Measurements from ENCODE around the gene NWD2.

The NWD2 gene

GRCh38 chr4:37370052-37370451, 125.5 kb downstream of the NWD2 start:
- no CpG with 5 or more reads among the region's 2 CpGs for WGBS (ENCODE audit: insufficient coverage)
- DNase-seq, result no peak
- no peaks in the 10 kb centered on the region for H3K9me3 ChIP-seq (ENCODE audit: control extremely low read depth in 1 of 5, control insufficient read depth in 4 of 5, insufficient read depth in 2 of 5, low read depth in 1 of 5, low read length in 4 of 5)
- POLR2A ChIA-PET, result no interaction called here
- peaks cover 0 to 3% (median 1%) of the 10 kb centered on the region in 4 experiments for H3K4me1 ChIP-seq (ENCODE audit: control extremely low read depth in 1 of 4, control insufficient read depth in 4 of 4, insufficient read depth in 4 of 4, low read length in 3 of 4)
- CTCF ChIA-PET, result no interaction called here
- H3K4me3 ChIP-seq (ENCODE audit: control insufficient read depth in 1 of 7, extremely low read depth in 1 of 7, insufficient read depth in 4 of 7, low read depth in 2 of 7, low read length in 6 of 7), result no peak overlapping the region
- no peaks in the 10 kb centered on the region for H3K27me3 ChIP-seq (replicated peaks in 2 of 5; ENCODE audit: control insufficient read depth in 4 of 5, insufficient read depth in 5 of 5, low read length in 4 of 5)
- H3K27ac ChIP-seq (ENCODE audit: insufficient read depth in 1 of 2, low read depth in 1 of 2, low read length in 2 of 2, poor library complexity in 1 of 2, severe bottlenecking in 2 of 2), result no peak overlapping the region
- H3K36me3 ChIP-seq (ENCODE audit: control insufficient read depth in 4 of 4, insufficient read depth in 4 of 4, low read length in 3 of 4), result no peaks in the 10 kb centered on the region

GRCh38 chr4:37381040-37381668, 136.6 kb downstream of the NWD2 start:
- Histone ChIP-seq H3K27me3 (replicated peaks in 2 of 5; ENCODE audit: control insufficient read depth in 4 of 5, insufficient read depth in 5 of 5, low read length in 4 of 5) (peaks cover 0 to 5% (median 0%) of the 10 kb centered on the region in 5 experiments), H3K36me3 (ENCODE audit: control insufficient read depth in 4 of 4, insufficient read depth in 4 of 4, low read length in 3 of 4) (no peaks in the 10 kb centered on the region), H3K27ac (ENCODE audit: insufficient read depth in 1 of 2, low read depth in 1 of 2, low read length in 2 of 2, poor library complexity in 1 of 2, severe bottlenecking in 2 of 2) (no peak overlapping the region), H3K4me1 (ENCODE audit: control extremely low read depth in 1 of 4, control insufficient read depth in 4 of 4, insufficient read depth in 4 of 4, low read length in 3 of 4) (no peaks in the 10 kb centered on the region), H3K4me3 (ENCODE audit: control insufficient read depth in 1 of 7, extremely low read depth in 1 of 7, insufficient read depth in 4 of 7, low read depth in 2 of 7, low read length in 6 of 7) (no peak overlapping the region), H3K9me3 (ENCODE audit: control extremely low read depth in 1 of 5, control insufficient read depth in 4 of 5, insufficient read depth in 2 of 5, low read depth in 1 of 5, low read length in 4 of 5) (no peaks in the 10 kb centered on the region)
- POLR2A ChIA-PET, result no interaction called here
- DNase-seq, result no peak
- CTCF ChIA-PET, result interaction anchor here (1.0 to 1.4 kb wide), 5 partner anchors 9 to 978 kb away, joined by 3 to 8 read pairs (median 4); no protein-coding TSS in a partner anchor
- 91% methylated on average over 4 of the region's 9 CpGs for WGBS (ENCODE audit: insufficient coverage)

GRCh38 chr4:37383579-37384229, 139.2 kb downstream of the NWD2 start:
- POLR2A ChIA-PET, result no interaction called here
- Histone ChIP-seq H3K9me3 (ENCODE audit: control extremely low read depth in 1 of 5, control insufficient read depth in 4 of 5, insufficient read depth in 2 of 5, low read depth in 1 of 5, low read length in 4 of 5) (no peaks in the 10 kb centered on the region), H3K27me3 (replicated peaks in 2 of 5; ENCODE audit: control insufficient read depth in 4 of 5, insufficient read depth in 5 of 5, low read length in 4 of 5) (peaks cover 0 to 5% (median 0%) of the 10 kb centered on the region in 5 experiments), H3K36me3 (ENCODE audit: control insufficient read depth in 4 of 4, insufficient read depth in 4 of 4, low read length in 3 of 4) (no peaks in the 10 kb centered on the region), H3K4me1 (ENCODE audit: control extremely low read depth in 1 of 4, control insufficient read depth in 4 of 4, insufficient read depth in 4 of 4, low read length in 3 of 4) (no peaks in the 10 kb centered on the region), H3K4me3 (ENCODE audit: control insufficient read depth in 1 of 7, extremely low read depth in 1 of 7, insufficient read depth in 4 of 7, low read depth in 2 of 7, low read length in 6 of 7) (no peak overlapping the region), H3K27ac (ENCODE audit: insufficient read depth in 1 of 2, low read depth in 1 of 2, low read length in 2 of 2, poor library complexity in 1 of 2, severe bottlenecking in 2 of 2) (no peak overlapping the region)
- CTCF ChIA-PET, result interaction anchor here (1.2 to 1.8 kb wide), 4 partner anchors 9 to 41 kb away, joined by 3 to 9 read pairs (median 4); no protein-coding TSS in a partner anchor
- DNase-seq, result peak; percentile 36 to 62 (median 42)
- 44% methylated on average over 6 of the region's 7 CpGs for WGBS (ENCODE audit: insufficient coverage)

GRCh38 chr4:37385424-37385823, 140.9 kb downstream of the NWD2 start:
- Histone ChIP-seq H3K36me3 (ENCODE audit: control insufficient read depth in 4 of 4, insufficient read depth in 4 of 4, low read length in 3 of 4) (no peaks in the 10 kb centered on the region), H3K27ac (ENCODE audit: insufficient read depth in 1 of 2, low read depth in 1 of 2, low read length in 2 of 2, poor library complexity in 1 of 2, severe bottlenecking in 2 of 2) (no peak overlapping the region), H3K4me3 (ENCODE audit: control insufficient read depth in 1 of 7, extremely low read depth in 1 of 7, insufficient read depth in 4 of 7, low read depth in 2 of 7, low read length in 6 of 7) (no peak overlapping the region), H3K27me3 (replicated peaks in 2 of 5; ENCODE audit: control insufficient read depth in 4 of 5, insufficient read depth in 5 of 5, low read length in 4 of 5) (no peaks in the 10 kb centered on the region), H3K4me1 (ENCODE audit: control extremely low read depth in 1 of 4, control insufficient read depth in 4 of 4, insufficient read depth in 4 of 4, low read length in 3 of 4) (peaks cover 0 to 5% (median 0%) of the 10 kb centered on the region in 4 experiments), H3K9me3 (ENCODE audit: control extremely low read depth in 1 of 5, control insufficient read depth in 4 of 5, insufficient read depth in 2 of 5, low read depth in 1 of 5, low read length in 4 of 5) (no peaks in the 10 kb centered on the region)
- POLR2A ChIA-PET, result no interaction called here
- no peak for DNase-seq
- CTCF ChIA-PET, result interaction anchor here (1.8 kb wide), 1 partner anchor 13 kb away, joined by 9 read pairs; no protein-coding TSS in a partner anchor
- no CpG with 5 or more reads among the region's 2 CpGs for WGBS (ENCODE audit: insufficient coverage)

- ChIA-PET POLR2A (no interaction called here), CTCF (interaction anchor here (0.6 to 1.4 kb wide), 9 partner anchors 8 to 1197 kb away, joined by 3 to 5 read pairs (median 3); no protein-coding TSS in a partner anchor)
- Histone ChIP-seq H3K27ac (ENCODE audit: insufficient read depth in 1 of 2, low read depth in 1 of 2, low read length in 2 of 2, poor library complexity in 1 of 2, severe bottlenecking in 2 of 2) (no peak overlapping the region), H3K36me3 (ENCODE audit: control insufficient read depth in 4 of 4, insufficient read depth in 4 of 4, low read length in 3 of 4) (no peaks in the 10 kb centered on the region), H3K4me1 (ENCODE audit: control extremely low read depth in 1 of 4, control insufficient read depth in 4 of 4, insufficient read depth in 4 of 4, low read length in 3 of 4) (peaks cover 0 to 15% (median 11%) of the 10 kb centered on the region in 4 experiments), H3K4me3 (ENCODE audit: control insufficient read depth in 1 of 7, extremely low read depth in 1 of 7, insufficient read depth in 4 of 7, low read depth in 2 of 7, low read length in 6 of 7) (no peak overlapping the region), H3K27me3 (replicated peaks in 2 of 5; ENCODE audit: control insufficient read depth in 4 of 5, insufficient read depth in 5 of 5, low read length in 4 of 5) (no peaks in the 10 kb centered on the region), H3K9me3 (ENCODE audit: control extremely low read depth in 1 of 5, control insufficient read depth in 4 of 5, insufficient read depth in 2 of 5, low read depth in 1 of 5, low read length in 4 of 5) (no peaks in the 10 kb centered on the region)
- WGBS (ENCODE audit: insufficient coverage), result 80% methylated on average over 1 of the region's 4 CpGs
- peak in 2 of 3 donors; percentile 26 to 29 for DNase-seq
Observed at GRCh38 chr4:37388681-37389365, 144.3 kb downstream of the NWD2 start.

DNA sequence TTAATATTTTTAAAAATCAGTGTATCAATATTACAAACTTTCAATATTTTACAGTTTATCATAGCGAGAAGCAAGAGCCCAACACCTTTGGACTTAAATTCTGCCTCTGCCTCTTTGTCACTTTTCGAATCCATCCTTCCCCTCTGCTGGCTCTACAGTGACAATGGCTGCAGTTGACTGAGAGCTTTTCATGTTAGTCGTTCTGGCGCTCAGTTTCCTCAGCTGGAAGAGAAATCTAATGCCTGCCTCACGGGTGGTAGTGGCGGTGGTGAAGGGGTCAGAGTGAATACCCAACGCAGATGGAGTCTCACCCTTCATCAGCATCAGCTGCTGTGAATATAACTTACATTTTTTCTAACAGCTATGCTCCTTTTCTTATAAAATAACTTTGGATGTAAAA, 144.8 kb downstream of the NWD2 start:
- WGBS (ENCODE audit: insufficient coverage), result 92% methylated on average over 2 of the region's 7 CpGs
- ChIA-PET POLR2A (no interaction called here), CTCF (interaction anchor here (0.6 to 1.4 kb wide), 8 partner anchors 8 to 1197 kb away, joined by 3 to 5 read pairs (median 4); no protein-coding TSS in a partner anchor)
- peaks cover 0 to 17% (median 12%) of the 10 kb centered on the region in 4 experiments for H3K4me1 ChIP-seq (ENCODE audit: control extremely low read depth in 1 of 4, control insufficient read depth in 4 of 4, insufficient read depth in 4 of 4, low read length in 3 of 4)
- DNase-seq, result no peak
- no peak overlapping the region for H3K27ac ChIP-seq (ENCODE audit: insufficient read depth in 1 of 2, low read depth in 1 of 2, low read length in 2 of 2, poor library complexity in 1 of 2, severe bottlenecking in 2 of 2)
- no peaks in the 10 kb centered on the region for H3K27me3 ChIP-seq (replicated peaks in 2 of 5; ENCODE audit: control insufficient read depth in 4 of 5, insufficient read depth in 5 of 5, low read length in 4 of 5)
- no peaks in the 10 kb centered on the region for H3K9me3 ChIP-seq (ENCODE audit: control extremely low read depth in 1 of 5, control insufficient read depth in 4 of 5, insufficient read depth in 2 of 5, low read depth in 1 of 5, low read length in 4 of 5)
- no peaks in the 10 kb centered on the region for H3K36me3 ChIP-seq (ENCODE audit: control insufficient read depth in 4 of 4, insufficient read depth in 4 of 4, low read length in 3 of 4)
- no peak overlapping the region for H3K4me3 ChIP-seq (ENCODE audit: control insufficient read depth in 1 of 7, extremely low read depth in 1 of 7, insufficient read depth in 4 of 7, low read depth in 2 of 7, low read length in 6 of 7)

Measured in common myeloid progenitor, CD34-positive (primary cell).